Measurements from ENCODE around the gene CRAMP1.

Gene CRAMP1

GRCh38 chr16:1601031-1601430 is 11.1 kb upstream of the CRAMP1 start:
- DNase-seq (ENCODE audit: low spot score): no peak

GRCh38 chr16:1601489-1601888 is 10.7 kb upstream of the CRAMP1 start:
- DNase-seq (ENCODE audit: low spot score): no peak

GRCh38 chr16:1602285-1602684 is 9.9 kb upstream of the CRAMP1 start:
- DNase-seq (ENCODE audit: low spot score): no peak

- no peak for DNase-seq (ENCODE audit: low spot score)
Observed at GRCh38 chr16:1606774-1607173, 5.4 kb upstream of the CRAMP1 start.

GRCh38 chr16:1607971-1608370 is 4.2 kb upstream of the CRAMP1 start:
- DNase-seq (ENCODE audit: low spot score): no peak

GRCh38 chr16:1610071-1610898 is 1.9 kb upstream of the CRAMP1 start:
- DNase-seq (ENCODE audit: low spot score): peak; percentile 90

GRCh38 chr16:1610899-1611632 is 1.1 kb upstream of the CRAMP1 start:
- peak; percentile 21 for DNase-seq (ENCODE audit: low spot score)

- DNase-seq (ENCODE audit: low spot score): no peak
Observed at GRCh38 chr16:1613211-1613622, 1.1 kb downstream of the CRAMP1 start.

GRCh38 chr16:1613728-1614455 is 1.7 kb downstream of the CRAMP1 start:
- no peak for DNase-seq (ENCODE audit: low spot score)

- no peak for DNase-seq (ENCODE audit: low spot score)
Observed at GRCh38 chr16:1614456-1615102, 2.4 kb downstream of the CRAMP1 start.

GRCh38 chr16:1615761-1616160 is 3.6 kb downstream of the CRAMP1 start:
- DNase-seq (ENCODE audit: low spot score): no peak

- DNase-seq (ENCODE audit: low spot score): no peak
Observed at GRCh38 chr16:1619976-1620375, 7.8 kb downstream of the CRAMP1 start.

GRCh38 chr16:1620391-1620790 is 8.2 kb downstream of the CRAMP1 start:
- no peak for DNase-seq (ENCODE audit: low spot score)

GRCh38 chr16:1621851-1622250 is 9.7 kb downstream of the CRAMP1 start:
- no peak for DNase-seq (ENCODE audit: low spot score)

GRCh38 chr16:1626327-1626726 is 14.2 kb downstream of the CRAMP1 start:
- no peak for DNase-seq (ENCODE audit: low spot score)

GRCh38 chr16:1626776-1627175 is 14.6 kb downstream of the CRAMP1 start:
- DNase-seq (ENCODE audit: low spot score): no peak

- DNase-seq (ENCODE audit: low spot score): no peak
Observed at GRCh38 chr16:1630450-1631213, 18.5 kb downstream of the CRAMP1 start.

GRCh38 chr16:1631230-1631629 is 19.1 kb downstream of the CRAMP1 start:
- DNase-seq (ENCODE audit: low spot score): no peak

- DNase-seq (ENCODE audit: low spot score): no peak
Observed at GRCh38 chr16:1631931-1632637, 19.9 kb downstream of the CRAMP1 start.

- no peak for DNase-seq (ENCODE audit: low spot score)
Observed at GRCh38 chr16:1632638-1632970, 20.4 kb downstream of the CRAMP1 start.

- no peak for DNase-seq (ENCODE audit: low spot score)
Observed at GRCh38 chr16:1633310-1633709, 21.1 kb downstream of the CRAMP1 start.
